GM19351 (cell line): ENCODE results near the gene NUAK1.
"Not testable (repeated sequence)": the region's sequence is repeated elsewhere in the genome, so short reads cannot be mapped to it uniquely, and the experiment has no call there.

Experiments used
- ATAC-seq: cut with Tn5 transposase; IDR thresholded peaks from one replicate; pipeline ENCODE4 v1.9.1; 2021; ENCODE audit warnings: mild to moderate bottlenecking, moderate library complexity; ENCODE audit not compliant: unreplicated experiment

Gene NUAK1

DNA sequence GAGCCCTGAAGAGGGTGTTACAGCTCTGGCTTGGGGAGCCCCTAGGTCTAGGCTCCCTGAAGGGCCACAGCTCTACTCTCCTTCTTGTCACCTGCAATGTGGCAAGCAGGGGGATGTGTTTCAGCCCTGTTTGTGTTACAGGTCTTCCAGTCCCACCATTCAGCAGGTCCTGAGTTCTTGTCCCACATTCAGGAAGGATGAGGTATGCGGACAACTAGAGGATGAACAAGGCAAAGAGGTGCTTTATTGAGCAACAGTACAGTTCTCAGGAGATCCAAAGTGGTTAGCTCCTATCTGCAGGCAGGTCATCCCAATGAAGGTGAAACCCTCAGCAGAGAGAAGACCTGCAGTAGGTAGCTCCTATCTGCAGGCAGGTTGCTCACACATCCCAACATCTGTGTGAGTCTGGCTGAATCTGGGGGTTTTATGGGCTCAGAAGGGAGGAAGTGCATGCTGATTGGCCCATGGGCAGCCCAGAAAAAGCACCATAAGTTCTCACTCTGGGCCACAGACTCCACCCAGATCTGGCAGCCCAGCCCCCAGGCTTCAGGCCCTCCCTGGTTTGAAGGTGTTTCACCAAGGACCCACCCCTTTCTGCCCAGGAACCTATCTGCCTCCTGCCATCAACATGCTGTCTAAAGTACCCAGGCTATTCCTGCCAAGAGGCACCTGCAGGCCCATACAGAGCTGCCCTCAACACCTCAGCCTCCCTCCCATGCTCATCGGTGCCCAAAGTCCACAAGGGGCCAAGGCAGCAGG lies 98.9 kb downstream of the NUAK1 start:
- no peak for ATAC-seq

DNA sequence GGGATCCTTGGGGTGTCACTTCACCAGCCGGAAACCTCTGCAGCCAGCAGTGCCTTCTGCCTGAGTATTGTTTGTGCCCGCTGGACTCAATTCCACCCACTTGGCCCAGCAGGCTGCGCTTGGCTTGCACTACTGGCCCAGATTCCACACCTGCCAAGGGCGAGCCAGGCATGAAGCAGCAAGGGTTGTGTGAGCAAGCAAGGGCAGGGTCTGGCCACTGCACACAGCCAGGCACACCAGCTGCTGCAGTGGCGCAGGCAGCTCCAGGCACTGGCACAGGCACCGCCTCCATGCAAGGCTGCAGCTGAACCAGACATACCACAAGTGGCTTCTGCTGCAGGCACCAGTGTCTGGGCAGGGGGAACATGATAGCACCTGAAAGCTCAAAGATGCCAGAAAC lies 99.5 kb downstream of the NUAK1 start:
- ATAC-seq, result no peak

DNA sequence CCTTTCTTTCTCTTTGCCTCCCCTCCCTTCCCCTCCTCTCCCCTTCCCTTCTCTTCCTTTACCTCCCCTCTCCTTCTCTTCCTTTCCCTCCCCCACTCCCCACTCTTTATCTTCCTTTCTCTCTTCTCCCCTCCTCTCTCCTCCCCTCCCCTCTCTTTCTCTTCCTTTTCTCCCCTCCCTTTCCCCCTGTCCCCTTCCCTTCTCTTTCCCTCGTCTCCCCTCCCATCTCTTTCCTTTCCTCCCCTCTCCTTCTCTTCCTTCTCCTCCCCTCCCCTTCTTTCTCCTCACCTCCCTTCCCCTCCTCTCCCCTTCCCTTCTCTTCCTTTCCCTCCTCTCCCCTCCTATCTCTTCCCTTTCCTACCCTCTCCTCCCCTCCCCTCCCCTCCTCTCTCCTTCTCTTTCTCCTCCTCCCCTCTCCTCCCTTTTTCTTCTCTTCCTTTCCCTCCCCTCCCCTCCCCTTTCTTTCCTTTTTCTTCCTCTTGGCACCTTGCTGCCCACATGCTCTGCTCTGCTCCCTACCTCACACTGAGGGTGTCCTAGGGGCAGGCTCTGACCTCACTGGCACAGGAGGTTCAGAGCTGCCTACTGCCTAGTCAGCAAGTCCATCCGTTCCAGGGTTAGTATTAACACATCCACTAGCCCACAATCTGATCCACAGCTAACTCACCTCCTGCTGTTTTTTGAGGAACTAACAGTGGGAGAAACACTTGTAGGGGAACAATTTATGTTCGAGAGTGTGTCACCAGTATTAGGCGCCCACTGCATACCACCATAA lies 101.0 kb downstream of the NUAK1 start:
- no peak for ATAC-seq

DNA sequence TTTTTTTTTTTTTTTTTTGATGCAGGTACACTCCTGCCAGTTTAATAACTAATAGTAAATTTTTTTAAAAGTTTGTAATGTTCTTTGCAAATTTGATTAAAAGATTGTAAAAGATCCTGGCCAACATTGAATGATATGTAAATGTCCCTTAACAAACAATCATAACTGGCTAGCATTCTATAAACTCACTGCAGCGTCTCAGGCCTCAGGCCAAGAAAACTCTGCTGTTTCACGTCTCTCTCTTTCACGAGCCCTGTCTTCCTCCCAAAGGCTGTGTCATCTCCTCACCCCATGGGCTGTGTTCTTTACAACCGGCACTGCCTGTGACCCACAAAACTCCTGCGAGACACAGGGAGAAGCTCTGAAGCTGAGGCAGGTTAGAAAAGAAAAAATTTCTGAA lies 103.3 kb downstream of the NUAK1 start:
- ATAC-seq, result no peak

DNA sequence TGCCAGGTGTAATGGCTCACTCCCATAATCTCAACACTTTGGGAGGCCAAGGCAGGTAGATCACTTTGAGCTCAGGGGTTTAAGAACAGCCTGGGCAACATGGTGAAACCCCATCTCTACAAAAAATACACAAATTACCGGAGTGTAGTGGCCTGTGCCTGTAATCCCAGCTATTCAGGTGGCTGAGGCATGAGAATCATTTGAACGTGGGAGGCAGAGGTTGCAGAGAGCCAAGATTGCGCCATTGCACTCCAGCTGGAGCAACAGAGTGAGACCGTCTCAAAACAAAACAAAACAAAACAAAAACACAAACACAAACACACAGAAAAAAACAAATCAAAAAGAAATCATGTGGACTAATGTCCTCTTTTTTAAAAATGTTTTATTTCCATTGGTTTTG lies 104.4 kb downstream of the NUAK1 start:
- no peak for ATAC-seq

DNA sequence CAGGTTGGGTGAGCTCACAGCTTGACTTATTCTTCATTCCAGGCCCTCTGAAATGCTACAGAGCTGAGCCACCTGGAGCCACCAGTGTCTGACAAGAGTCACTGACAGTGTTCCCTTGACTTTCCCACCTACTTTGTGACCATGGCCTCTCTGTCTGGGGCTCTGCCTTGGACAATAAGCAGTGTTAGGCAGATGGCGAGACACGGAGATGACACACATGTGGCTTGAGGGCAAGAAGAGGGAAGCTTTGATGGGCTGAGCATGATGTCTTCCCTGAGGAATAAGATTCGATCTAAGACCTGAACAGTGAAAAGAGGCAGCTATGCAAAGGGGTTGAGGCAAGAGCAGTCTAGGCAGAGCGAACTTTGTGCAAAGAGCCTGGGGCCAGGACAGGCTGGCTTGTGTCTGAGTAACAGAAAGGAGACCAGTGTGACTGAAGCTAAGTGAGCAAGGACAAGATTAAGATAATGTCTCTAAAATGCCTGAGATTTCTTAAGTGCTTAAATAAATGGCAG lies 105.5 kb downstream of the NUAK1 start:
- ATAC-seq, result no peak

DNA sequence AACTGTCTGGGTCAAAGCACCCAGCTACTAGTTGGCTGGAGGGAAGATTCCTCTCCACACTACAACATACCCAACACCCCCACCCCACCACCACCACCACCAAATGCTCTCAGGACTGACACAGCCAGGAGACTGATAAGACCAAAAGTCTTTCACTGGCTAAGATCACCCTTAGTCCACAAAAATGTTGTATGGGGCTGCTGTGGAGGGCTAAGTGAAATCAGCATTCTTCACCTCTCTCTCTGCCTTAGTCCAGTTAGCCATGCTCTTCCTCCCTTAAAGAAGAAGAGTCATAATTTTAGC lies 106.2 kb downstream of the NUAK1 start:
- no peak for ATAC-seq

DNA sequence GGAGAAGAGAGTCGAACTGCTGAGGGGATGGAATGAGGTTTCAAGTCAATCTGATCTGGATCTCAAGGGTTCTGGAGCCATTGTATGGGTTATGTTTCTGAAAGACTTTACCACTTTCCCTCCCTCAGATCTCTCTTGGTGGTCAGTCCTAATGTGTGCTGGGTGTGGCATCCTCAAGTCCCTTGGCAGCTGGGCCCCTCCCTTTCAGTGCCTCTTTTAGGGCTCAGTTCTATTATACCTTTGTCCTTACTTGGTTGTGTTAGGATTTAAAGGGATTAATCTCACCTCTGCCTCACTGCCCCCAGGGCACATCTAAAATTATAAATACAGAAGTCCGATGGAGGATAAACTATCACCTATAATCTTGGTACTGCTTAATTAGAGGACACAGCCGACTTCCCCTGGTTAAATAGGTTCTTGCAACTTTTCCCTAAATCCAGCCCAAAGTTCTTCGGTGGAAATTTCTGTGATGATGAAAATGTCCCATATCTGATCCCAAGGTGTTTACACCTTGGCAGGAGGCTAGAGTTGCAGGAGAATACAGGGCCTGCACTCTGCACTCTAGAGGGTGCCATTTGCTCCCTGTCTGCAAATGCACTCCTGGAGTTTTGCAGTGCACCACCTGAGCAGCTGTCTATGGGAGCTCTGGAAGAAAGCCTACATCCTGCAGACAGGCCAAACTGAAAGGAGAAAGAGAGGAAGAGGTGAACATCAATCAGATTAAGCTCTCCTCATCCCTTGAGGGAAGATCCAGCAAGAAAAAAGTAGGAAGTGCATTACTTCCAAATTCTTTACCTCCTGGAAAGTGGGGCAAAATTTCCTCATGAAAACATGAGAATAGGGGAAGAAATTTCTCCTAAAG lies 106.8 kb downstream of the NUAK1 start:
- ATAC-seq, result no peak

DNA sequence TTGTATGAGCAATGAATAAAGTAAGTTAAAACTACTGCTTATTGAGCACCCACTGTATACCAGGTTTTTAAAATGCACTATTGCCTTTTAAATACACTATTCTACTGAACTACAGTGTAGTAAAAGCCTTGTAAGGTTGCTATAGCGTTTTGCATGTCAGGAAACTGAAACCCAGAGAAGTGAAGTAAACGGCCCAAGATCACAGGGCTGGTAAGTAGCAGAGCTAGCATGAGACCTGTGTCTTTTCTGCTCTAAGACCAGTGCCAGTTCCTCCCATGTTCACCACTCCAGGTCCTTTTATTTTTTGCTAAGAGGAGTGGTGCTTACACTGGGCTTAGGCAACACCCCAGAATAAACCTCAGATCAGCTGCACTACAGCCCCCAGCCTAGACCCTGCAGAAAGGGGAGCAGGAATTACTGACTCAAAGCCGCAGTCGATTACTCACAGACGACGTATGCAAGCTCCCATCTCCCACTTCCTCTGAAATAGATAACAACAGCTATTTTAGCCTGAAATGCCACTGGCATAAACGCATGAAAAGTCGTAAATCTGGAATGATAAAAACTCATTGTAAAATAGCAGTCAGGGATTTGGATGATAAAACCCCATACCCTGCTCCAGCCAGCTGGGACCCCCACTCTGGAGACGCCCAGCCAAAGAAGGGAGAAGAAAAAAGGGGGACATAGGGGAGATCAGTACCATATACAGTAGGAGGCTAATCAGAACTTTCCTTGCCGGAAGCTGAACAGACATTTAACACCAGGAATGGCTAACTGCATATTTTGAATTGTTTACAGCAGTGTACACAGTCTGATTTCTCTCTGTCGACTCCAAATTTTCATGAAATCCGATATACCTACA lies 108.3 kb downstream of the NUAK1 start:
- ATAC-seq, result peak; percentile 97

DNA sequence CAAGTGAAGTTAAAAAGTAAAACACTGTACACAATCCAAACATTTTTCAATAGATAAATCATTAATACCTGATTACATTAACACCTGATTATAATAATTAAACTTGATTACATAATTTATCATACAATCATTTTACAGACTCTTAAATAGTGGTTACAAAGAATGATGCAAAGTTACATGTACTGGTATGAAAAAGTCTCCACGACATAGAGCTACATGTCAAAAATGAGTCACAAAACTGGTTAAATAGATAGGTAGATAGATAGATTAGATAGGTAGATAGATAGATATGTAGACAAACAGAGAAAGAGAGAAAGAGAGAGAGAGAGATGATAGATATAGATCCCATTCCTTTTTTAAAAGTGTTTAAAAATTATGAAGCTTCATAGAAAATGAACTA lies 109.2 kb downstream of the NUAK1 start:
- ATAC-seq, result no peak

DNA sequence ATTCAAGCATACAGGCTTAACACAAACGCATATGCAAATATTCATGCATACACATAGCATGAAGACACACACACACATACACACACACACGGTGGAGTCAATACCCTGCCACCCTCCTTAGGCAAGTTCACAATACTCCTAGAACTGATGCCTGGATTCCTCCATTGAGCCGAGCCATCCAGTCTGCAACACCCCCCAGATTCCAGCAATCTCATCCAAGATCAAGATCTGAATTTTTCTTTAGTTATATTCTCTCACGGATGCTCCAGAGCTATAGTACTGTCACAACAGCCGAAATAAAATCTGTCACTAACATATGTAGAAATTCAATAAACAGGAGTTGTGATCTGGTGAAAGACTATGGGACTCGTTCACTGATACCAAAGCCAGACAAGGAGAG lies 110.8 kb downstream of the NUAK1 start:
- no peak for ATAC-seq

DNA sequence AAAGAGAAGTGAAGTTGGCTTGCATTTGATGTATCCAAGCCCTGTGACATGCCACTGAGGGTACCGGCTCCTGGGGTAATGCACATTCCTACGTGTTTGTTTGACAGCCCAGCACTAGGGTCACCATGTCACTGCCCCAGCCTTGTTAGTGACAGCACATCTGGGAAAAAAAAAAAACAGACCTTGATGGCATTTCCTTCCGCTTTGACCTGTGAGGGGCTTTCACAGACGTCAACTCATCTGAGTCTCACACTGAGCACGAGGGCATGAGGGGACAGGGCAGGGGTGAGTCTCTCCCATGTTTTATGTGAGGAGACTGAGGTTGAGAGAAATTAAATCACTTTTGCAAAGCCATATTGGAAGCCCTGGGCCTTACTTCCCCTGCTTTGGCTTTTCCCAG lies 111.5 kb downstream of the NUAK1 start:
- ATAC-seq, result no peak

DNA sequence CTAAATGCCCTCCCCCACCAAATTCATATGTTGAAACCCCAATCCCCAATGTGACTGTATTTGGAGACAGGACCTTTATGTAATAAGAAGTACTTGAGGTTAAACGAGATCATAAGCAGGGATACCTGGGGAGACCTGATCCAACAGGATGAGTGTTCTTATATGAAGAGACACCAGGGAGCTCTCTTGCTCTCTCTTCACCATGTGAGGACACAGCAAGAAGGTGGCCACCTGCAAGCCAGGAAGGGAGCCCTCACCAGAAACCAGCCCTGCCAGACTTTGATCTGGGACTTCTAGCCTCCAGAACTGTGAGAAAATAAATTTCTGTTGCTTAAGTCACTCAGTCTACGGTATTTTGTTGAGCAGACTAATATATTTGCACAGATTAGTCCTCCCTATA lies 113.6 kb downstream of the NUAK1 start:
- no peak for ATAC-seq

DNA sequence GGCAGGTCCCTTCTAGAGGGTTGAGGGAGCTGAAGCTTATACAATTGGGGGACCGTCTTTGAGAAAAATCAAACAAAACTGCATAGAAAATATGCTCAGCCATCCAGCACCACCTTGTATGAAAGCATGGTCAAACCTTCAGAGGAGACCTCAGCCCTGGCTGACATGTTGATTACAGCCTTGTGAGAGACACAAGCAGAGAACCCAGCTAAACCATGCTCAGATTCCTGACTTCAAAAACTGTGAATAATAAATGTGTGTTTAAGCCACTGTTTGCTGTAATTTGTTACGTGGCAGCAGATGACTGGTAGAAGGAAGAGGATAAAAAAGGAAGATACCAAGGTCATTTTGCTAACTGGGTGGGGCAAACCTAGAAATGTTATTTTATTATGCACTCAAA lies 115.7 kb downstream of the NUAK1 start:
- ATAC-seq, result no peak

DNA sequence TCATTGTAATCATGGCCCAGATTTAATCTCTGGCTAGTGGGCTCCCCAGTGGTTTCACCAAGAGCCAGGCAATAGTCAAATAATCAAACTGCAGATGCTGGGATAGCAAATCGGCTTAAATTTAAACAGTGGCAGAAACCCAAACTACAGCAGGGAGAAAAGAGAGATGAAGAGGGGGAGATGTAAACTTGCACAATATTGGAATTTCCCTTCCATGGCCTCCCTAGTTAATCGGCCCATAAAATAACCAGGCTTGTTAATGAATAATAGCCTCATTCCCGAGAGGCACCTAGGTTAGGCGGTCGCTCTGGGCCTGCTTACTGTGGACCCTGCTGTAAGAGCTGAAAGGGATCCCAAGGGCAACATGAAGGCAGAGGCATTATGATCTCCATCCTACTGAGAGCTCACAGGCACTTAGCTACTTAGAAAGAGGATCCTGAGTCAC lies 116.2 kb downstream of the NUAK1 start:
- ATAC-seq, result no peak

DNA sequence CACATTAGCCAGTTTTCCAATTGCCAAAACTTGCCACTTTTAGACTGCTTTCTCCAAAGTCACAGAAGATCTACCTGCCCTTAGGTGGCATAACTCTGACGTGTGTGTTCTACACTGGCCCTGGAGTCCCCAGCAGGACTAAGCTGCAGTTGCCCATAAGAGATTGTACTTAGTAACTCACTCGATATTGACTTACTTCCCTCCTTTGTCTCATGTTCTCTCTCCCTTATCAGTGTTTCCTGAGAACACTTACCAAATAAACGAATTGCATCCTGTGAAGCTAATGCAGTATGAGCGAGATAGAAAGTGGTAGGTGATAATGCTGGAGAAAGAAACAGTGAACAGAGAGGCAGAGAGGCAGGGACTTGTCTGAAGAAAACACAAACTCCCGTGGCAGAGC lies 117.2 kb downstream of the NUAK1 start:
- ATAC-seq, result no peak

DNA sequence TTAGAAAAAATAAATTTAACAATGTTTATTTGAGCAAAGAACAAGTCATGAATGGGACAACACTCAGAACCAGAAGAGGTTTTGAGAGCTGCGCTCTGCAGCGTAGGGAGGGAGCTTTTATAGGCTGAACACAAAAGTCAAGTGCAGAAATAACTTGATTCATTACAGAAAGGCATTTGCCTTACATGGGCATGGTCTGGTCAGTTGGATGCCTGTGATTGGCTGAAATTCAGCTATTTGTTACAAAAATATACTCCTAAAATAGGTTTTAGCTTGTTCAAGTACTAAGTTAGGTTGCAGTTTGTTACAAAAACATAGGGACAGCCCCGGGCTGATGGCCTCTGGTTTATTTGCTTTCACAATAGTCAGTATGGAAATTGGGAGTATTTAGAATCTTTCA lies 118.0 kb downstream of the NUAK1 start:
- no peak for ATAC-seq

DNA sequence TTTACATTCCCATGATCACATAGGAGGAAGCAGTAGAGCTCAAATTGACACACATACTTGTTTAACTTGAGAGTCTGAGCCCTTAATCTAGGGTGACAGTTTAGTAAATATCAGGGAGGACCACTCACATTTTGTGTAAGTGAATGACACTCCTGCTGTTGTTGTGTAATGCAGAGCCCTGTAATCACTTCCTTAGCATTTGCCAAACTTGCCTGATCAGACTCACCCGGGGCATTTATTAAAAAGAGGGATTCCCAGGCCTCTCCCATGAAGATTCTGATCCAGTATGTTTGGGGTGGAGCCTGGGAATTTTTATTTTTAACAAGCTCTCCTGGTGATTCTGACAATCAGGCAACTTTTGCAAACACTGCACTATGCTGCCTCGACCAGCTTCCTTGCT lies 119.6 kb downstream of the NUAK1 start:
- ATAC-seq, result no peak

DNA sequence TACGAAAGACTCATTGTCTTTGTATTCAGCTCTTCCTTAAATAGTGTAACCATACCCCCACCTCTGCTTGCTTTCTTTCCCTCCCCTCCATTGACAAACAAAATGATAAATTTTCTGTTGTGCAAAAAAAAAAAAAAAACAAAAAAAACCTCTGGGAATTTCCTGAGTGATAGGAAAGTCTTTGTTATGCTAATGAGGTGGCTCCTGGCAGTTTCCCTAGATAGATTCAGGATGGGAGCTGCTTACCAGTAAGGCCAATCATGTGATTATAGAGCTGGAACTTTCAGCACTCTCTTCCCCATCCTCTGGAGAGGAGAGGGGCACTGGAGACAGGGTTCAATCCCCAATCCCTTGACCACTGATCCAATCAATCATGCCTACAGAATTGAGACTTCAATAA lies 120.5 kb downstream of the NUAK1 start:
- no peak for ATAC-seq

DNA sequence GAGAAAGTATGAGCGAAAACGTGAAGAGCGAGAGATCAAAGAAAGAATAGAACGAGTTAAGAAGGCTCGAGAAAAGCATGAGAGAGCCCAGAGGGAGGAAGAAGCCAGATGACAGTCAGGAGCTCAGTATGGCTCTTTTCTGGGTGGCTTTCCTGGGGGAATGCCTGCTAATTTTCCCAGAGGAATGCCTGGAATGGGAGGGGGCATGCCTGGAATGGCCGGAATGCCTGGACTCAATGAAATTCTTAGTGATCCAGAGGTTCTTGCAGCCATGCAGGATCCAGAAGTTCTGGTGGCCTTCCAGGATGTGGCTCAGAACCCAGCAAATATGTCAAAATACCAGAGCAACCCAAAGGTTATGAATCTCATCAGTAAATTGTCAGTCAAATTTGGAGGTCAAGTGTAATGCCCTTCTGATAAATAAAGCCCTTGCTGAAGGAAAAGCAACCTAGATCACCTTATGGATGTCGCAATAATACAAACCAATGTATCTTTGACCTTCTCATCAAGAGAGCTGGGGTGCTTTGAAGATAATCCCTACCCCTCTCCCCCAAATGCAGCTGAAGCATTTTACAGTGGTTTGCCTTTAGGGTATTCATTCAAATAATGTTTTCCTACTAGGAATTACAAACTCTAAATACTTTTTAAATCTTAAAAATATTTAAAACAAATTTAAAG lies 122.0 kb downstream of the NUAK1 start:
- not testable (repeated sequence) for ATAC-seq
